Measurements from ENCODE around the gene PHACTR3. TPM values are rescaled to one million over a fixed set of nuclear protein-coding genes. Genes with fewer than 3 reads are reported as not detected.

The PHACTR3 gene
- total RNA-seq, 1 donor from 2014 or later: 22.3 TPM

GRCh38 chr20:59561228-59561605 is 43.1 kb upstream of the PHACTR3 start:
- H3K27me3 Mint-ChIP-seq (ENCODE audit: low read depth): peaks cover 28% of the 10 kb centered on the region
- DNase-seq (ENCODE audit: low read depth, low spot score): no peak

GRCh38 chr20:59561614-59562277 is 42.6 kb upstream of the PHACTR3 start:
- H3K27ac Mint-ChIP-seq (ENCODE audit: unreplicated experiment): no peak overlapping the region
- H3K4me3 Mint-ChIP-seq: no peak overlapping the region
- no peaks in the 10 kb centered on the region for H3K9me3 Mint-ChIP-seq
- no peak for TF ChIP-seq CTCF (conservative IDR thresholded peaks at IDR 0.05)
- H3K4me1 Mint-ChIP-seq: no peaks in the 10 kb centered on the region
- peaks cover 28% of the 10 kb centered on the region for H3K27me3 Mint-ChIP-seq (ENCODE audit: low read depth)
- no peaks in the 10 kb centered on the region for H3K36me3 Mint-ChIP-seq (ENCODE audit: low read depth)
- DNase-seq (ENCODE audit: low read depth, low spot score): no peak

More at GRCh38 chr20:59561228-59561605, 43.1 kb upstream of the PHACTR3 start:
- no peak for TF ChIP-seq CTCF (conservative IDR thresholded peaks at IDR 0.05)
- no peak overlapping the region for H3K27ac Mint-ChIP-seq (ENCODE audit: unreplicated experiment)
- no peaks in the 10 kb centered on the region for H3K9me3 Mint-ChIP-seq
- H3K36me3 Mint-ChIP-seq (ENCODE audit: low read depth): no peaks in the 10 kb centered on the region
- no peak overlapping the region for H3K4me3 Mint-ChIP-seq
- H3K4me1 Mint-ChIP-seq: no peaks in the 10 kb centered on the region

- no peak for TF ChIP-seq CTCF (conservative IDR thresholded peaks at IDR 0.05)
- no peak overlapping the region for H3K4me3 Mint-ChIP-seq
- H3K27ac Mint-ChIP-seq (ENCODE audit: unreplicated experiment): no peak overlapping the region
- H3K9me3 Mint-ChIP-seq: no peaks in the 10 kb centered on the region
- no peak for DNase-seq (ENCODE audit: low read depth, low spot score)
- H3K36me3 Mint-ChIP-seq (ENCODE audit: low read depth): no peaks in the 10 kb centered on the region
- H3K4me1 Mint-ChIP-seq: no peaks in the 10 kb centered on the region
- H3K27me3 Mint-ChIP-seq (ENCODE audit: low read depth): peaks cover 43% of the 10 kb centered on the region
Measured at GRCh38 chr20:59564171-59564570, 40.2 kb upstream of the PHACTR3 start.

- DNase-seq (ENCODE audit: low read depth, low spot score): no peak
- Mint-ChIP-seq H3K36me3 (ENCODE audit: low read depth) (no peaks in the 10 kb centered on the region), H3K4me3 (no peak overlapping the region), H3K4me1 (no peaks in the 10 kb centered on the region), H3K9me3 (no peaks in the 10 kb centered on the region), H3K27me3 (ENCODE audit: low read depth) (peaks cover 50% of the 10 kb centered on the region), H3K27ac (ENCODE audit: unreplicated experiment) (no peak overlapping the region)
- no peak for TF ChIP-seq CTCF (conservative IDR thresholded peaks at IDR 0.05)
Measured at GRCh38 chr20:59564943-59565342, 39.4 kb upstream of the PHACTR3 start.

GRCh38 chr20:59565768-59566461 is 38.4 kb upstream of the PHACTR3 start:
- DNase-seq (ENCODE audit: low read depth, low spot score): no peak
- Mint-ChIP-seq H3K9me3 (no peaks in the 10 kb centered on the region), H3K36me3 (ENCODE audit: low read depth) (no peaks in the 10 kb centered on the region), H3K27me3 (ENCODE audit: low read depth) (peaks cover 57% of the 10 kb centered on the region), H3K4me3 (no peak overlapping the region), H3K4me1 (no peaks in the 10 kb centered on the region), H3K27ac (ENCODE audit: unreplicated experiment) (no peak overlapping the region)
- TF ChIP-seq CTCF (conservative IDR thresholded peaks at IDR 0.05): no peak
